Measurements from ENCODE around the gene KIZ. TPM values are rescaled to one million over a fixed set of nuclear protein-coding genes. Genes with fewer than 3 reads are reported as not detected.

KIZ gene
- total and polyA plus RNA-seq, 2 experiments from 2014 or later: 58.3 to 63.6 TPM

DNA sequence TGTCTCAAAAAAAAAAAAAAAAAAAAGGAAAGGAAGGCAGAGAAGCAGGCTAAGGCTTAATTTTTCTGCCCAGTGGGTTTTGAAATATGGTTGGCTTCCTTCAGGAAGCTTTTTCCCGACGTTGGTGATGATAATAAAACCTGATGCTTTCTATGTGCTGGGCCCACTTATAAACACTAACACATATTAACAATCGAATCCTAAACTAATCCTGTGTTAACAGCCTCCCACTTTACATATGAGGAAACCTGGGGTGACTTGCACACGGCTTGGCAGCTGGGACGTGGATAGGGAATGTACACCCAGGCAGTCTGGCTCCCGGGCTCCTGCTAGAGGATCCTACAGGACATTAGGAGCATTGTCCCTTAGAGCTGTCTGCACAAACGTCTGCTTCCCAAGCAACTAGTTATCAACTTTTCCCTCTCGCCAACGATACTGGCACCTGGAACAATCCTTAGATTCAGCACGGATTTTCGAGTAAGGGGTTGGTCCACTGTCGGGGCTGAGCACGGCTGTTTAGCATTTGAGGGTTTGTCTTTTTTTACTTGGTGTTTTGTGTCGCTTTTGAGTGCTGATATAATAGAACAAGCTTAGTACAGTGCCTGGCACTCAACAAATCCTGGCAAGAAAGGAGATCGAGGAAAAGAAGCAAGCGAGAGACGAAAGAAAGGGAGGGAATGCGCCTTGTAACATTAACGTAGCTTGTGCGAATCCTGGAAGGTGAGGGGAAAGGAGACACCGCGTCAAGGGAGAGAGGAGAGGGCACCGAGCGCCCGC, 622 bp upstream of the KIZ start:
- H3K4me2 ChIP-seq: peak overlapping the region; percentile 90
- H3K36me3 ChIP-seq (ENCODE audit: insufficient read depth): no peaks in the 10 kb centered on the region
- peak overlapping the region; percentile 90 for H3K4me3 Mint-ChIP-seq
- H3K27ac ChIP-seq (ENCODE audit: low read depth): peak overlapping the region; percentile 88
- peaks cover 40% of the 10 kb centered on the region for H3K79me2 ChIP-seq (replicated peaks; ENCODE audit: insufficient read depth)
- H3K36me3 Mint-ChIP-seq (ENCODE audit: low read depth): no peaks in the 10 kb centered on the region
- no peaks in the 10 kb centered on the region for H3K9me3 Mint-ChIP-seq
- H4K20me1 ChIP-seq (replicated peaks; ENCODE audit: insufficient read depth): no peaks in the 10 kb centered on the region
- ATAC-seq (peak; percentile 93), DNase-seq (ENCODE audit: low spot score) (peak; percentile 57)
- H3F3A ChIP-seq (replicated peaks; ENCODE audit: low read depth): peaks cover 6% of the 10 kb centered on the region; the same call in 1 of the 2 replicates
- H3K9me2 ChIP-seq (ENCODE audit: insufficient read depth): no peaks in the 10 kb centered on the region
- peaks cover 45% of the 10 kb centered on the region for H3K4me1 ChIP-seq (ENCODE audit: insufficient read depth)
- peak overlapping the region; percentile 95 for H3K4me3 ChIP-seq
- TF ChIP-seq EZH2phosphoT487 (IDR thresholded peaks at IDR 0.05; ENCODE audit: unreplicated experiment): no peak
- TF ChIP-seq, protein P1, sequence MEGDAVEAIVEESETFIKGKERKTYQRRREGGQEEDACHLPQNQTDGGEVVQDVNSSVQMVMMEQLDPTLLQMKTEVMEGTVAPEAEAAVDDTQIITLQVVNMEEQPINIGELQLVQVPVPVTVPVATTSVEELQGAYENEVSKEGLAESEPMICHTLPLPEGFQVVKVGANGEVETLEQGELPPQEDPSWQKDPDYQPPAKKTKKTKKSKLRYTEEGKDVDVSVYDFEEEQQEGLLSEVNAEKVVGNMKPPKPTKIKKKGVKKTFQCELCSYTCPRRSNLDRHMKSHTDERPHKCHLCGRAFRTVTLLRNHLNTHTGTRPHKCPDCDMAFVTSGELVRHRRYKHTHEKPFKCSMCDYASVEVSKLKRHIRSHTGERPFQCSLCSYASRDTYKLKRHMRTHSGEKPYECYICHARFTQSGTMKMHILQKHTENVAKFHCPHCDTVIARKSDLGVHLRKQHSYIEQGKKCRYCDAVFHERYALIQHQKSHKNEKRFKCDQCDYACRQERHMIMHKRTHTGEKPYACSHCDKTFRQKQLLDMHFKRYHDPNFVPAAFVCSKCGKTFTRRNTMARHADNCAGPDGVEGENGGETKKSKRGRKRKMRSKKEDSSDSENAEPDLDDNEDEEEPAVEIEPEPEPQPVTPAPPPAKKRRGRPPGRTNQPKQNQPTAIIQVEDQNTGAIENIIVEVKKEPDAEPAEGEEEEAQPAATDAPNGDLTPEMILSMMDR (conservative IDR thresholded peaks at IDR 0.05; ENCODE audit: low read depth in 2 of 2): peak in 1 of 2 experiments; percentile 12; a peak in 1 of 4 replicates
- TF ChIP-seq, protein P2, sequence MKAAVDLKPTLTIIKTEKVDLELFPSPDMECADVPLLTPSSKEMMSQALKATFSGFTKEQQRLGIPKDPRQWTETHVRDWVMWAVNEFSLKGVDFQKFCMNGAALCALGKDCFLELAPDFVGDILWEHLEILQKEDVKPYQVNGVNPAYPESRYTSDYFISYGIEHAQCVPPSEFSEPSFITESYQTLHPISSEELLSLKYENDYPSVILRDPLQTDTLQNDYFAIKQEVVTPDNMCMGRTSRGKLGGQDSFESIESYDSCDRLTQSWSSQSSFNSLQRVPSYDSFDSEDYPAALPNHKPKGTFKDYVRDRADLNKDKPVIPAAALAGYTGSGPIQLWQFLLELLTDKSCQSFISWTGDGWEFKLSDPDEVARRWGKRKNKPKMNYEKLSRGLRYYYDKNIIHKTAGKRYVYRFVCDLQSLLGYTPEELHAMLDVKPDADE (IDR thresholded peaks at IDR 0.05): no peak
- no peak for TF ChIP-seq ZNF331 (CRISPR knock-in tag; IDR thresholded peaks at IDR 0.05; ENCODE audit: low read depth)
- peak; percentile 34; the same call in 1 of the 2 replicates for TF ChIP-seq CREB1 (CRISPR knock-in tag; IDR thresholded peaks at IDR 0.05; ENCODE audit: low read depth)
- TF ChIP-seq JUNB (IDR thresholded peaks at IDR 0.05; ENCODE audit: unreplicated experiment): no peak
- TF ChIP-seq EZH2 (IDR thresholded peaks at IDR 0.05; ENCODE audit: low read depth, unreplicated experiment): no peak
- TF ChIP-seq POLR2AphosphoS5 (IDR thresholded peaks at IDR 0.05; ENCODE audit: low read depth): peak; percentile 56
- TF ChIP-seq, protein P3, sequence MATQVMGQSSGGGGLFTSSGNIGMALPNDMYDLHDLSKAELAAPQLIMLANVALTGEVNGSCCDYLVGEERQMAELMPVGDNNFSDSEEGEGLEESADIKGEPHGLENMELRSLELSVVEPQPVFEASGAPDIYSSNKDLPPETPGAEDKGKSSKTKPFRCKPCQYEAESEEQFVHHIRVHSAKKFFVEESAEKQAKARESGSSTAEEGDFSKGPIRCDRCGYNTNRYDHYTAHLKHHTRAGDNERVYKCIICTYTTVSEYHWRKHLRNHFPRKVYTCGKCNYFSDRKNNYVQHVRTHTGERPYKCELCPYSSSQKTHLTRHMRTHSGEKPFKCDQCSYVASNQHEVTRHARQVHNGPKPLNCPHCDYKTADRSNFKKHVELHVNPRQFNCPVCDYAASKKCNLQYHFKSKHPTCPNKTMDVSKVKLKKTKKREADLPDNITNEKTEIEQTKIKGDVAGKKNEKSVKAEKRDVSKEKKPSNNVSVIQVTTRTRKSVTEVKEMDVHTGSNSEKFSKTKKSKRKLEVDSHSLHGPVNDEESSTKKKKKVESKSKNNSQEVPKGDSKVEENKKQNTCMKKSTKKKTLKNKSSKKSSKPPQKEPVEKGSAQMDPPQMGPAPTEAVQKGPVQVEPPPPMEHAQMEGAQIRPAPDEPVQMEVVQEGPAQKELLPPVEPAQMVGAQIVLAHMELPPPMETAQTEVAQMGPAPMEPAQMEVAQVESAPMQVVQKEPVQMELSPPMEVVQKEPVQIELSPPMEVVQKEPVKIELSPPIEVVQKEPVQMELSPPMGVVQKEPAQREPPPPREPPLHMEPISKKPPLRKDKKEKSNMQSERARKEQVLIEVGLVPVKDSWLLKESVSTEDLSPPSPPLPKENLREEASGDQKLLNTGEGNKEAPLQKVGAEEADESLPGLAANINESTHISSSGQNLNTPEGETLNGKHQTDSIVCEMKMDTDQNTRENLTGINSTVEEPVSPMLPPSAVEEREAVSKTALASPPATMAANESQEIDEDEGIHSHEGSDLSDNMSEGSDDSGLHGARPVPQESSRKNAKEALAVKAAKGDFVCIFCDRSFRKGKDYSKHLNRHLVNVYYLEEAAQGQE (IDR thresholded peaks at IDR 0.05; ENCODE audit: unreplicated experiment): no peak
- no peaks in the 10 kb centered on the region for H3K27me3 ChIP-seq (ENCODE audit: insufficient read depth)
- H3K27ac Mint-ChIP-seq: peak overlapping the region; percentile 53; the same call in 1 of the 2 replicates
- peaks cover 27% of the 10 kb centered on the region for H3K4me1 Mint-ChIP-seq
- H3K27me3 Mint-ChIP-seq (ENCODE audit: insufficient read depth, low read depth, poor library complexity): peaks cover 5% of the 10 kb centered on the region
- H2AFZ ChIP-seq: peak overlapping the region; percentile 99

All from GM23338 (cell line).